Naive thymus-derived CD4-positive, alpha-beta T cell (primary cell): Measurements from ENCODE around the gene DYNLT5. TPM values are rescaled to one million over a fixed set of nuclear protein-coding genes. Genes with fewer than 3 reads are reported as not detected.
A peak's percentile ranks its signal among the peaks of the same experiment; 100 is the strongest.
"Not testable (repeated sequence)": the region's sequence is repeated elsewhere in the genome, so short reads cannot be mapped to it uniquely, and the experiment has no call there.

ENCODE experiments used
- ATAC-seq: fragments of 150-1000 bp; cut with Tn5 transposase; 2 replicates; pipeline ENCODE4 v1.10.0; 2021; ENCODE audit warnings: mild to moderate bottlenecking, moderate library complexity
- CTCF ChIA-PET: fragments of 350-600 bp; sonication (Branson Sonifier 250); formaldehyde crosslinking; loops from one replicate; lab custom pipeline; 2021; ENCODE audit warnings: antibody characterized with exemption; lab: Charles Lee
- POLR2A ChIA-PET: fragments of 350-600 bp; sonication (Branson Sonifier 250); formaldehyde crosslinking; loops from one replicate; lab custom pipeline; 2021; ENCODE audit warnings: antibody characterized with exemption, inconsistent platforms; lab: Charles Lee
- DNase-seq, 9 donors: peaks; one replicate each; pipeline versions ENCODE4 v3.0.0 to v3.0.0-alpha.2; 2020 to 2022; ENCODE audit warnings: mixed read lengths in 1 of 9
- H3K27ac ChIP-seq: one replicate; pipeline ENCODE4 v1.7.0; 2013; ENCODE audit warnings: mild to moderate bottlenecking, low read depth, low read length, moderate library complexity
- H3K27me3 ChIP-seq, 2 donors: one replicate each; pipeline ENCODE4 v1.7.0; 2013; ENCODE audit warnings: low read length in 2 of 2, mild to moderate bottlenecking in 2 of 2, moderate library complexity in 2 of 2; ENCODE audit not compliant: control insufficient read depth in 2 of 2, insufficient read depth in 2 of 2
- H3K36me3 ChIP-seq, 3 experiments: 1 replicate in 2 of 3; 2 replicates in 1 of 3; pipeline ENCODE4 v1.7.0; 2013; ENCODE audit warnings: low read length in 3 of 3, mild to moderate bottlenecking in 3 of 3, moderate library complexity in 1 of 3; ENCODE audit not compliant: insufficient read depth in 3 of 3, control insufficient read depth in 2 of 3
- H3K4me1 ChIP-seq, 2 donors: one replicate each; pipeline ENCODE4 v1.7.0; 2013; ENCODE audit warnings: low read length in 2 of 2, mild to moderate bottlenecking in 2 of 2, moderate library complexity in 1 of 2; ENCODE audit not compliant: control insufficient read depth in 2 of 2, insufficient read depth in 2 of 2
- H3K4me3 ChIP-seq: 2 replicates; pipeline ENCODE4 v1.7.0; 2013; ENCODE audit warnings: mild to moderate bottlenecking, low read length
- H3K9me3 ChIP-seq, 3 experiments: 1 replicate in 2 of 3; 2 replicates in 1 of 3; pipeline ENCODE4 v1.7.0; 2013; ENCODE audit warnings: low read length in 3 of 3; ENCODE audit not compliant: control insufficient read depth in 2 of 3
- H3K27ac Mint-ChIP-seq, 9 donors: one replicate each; pipeline ENCODE4 v1.8.0; 2020 to 2022; ENCODE audit warnings: mixed read lengths in 9 of 9, mild to moderate bottlenecking in 8 of 9, moderate library complexity in 5 of 9, inconsistent platforms in 2 of 9
- H3K27me3 Mint-ChIP-seq, 5 donors: one replicate each; pipeline ENCODE4 v1.8.0; 2021 to 2022; ENCODE audit warnings: mixed read lengths in 5 of 5, mild to moderate bottlenecking in 1 of 5
- H3K36me3 Mint-ChIP-seq, 5 donors: one replicate each; pipeline ENCODE4 v1.8.0; 2020 to 2022; ENCODE audit warnings: mixed read lengths in 5 of 5, mild to moderate bottlenecking in 3 of 5, inconsistent platforms in 1 of 5
- H3K4me1 Mint-ChIP-seq, 7 donors: one replicate each; pipeline ENCODE4 v1.8.0; 2020 to 2022; ENCODE audit warnings: mixed read lengths in 7 of 7, mild to moderate bottlenecking in 3 of 7, inconsistent platforms in 1 of 7
- H3K4me3 Mint-ChIP-seq, 10 donors: one replicate each; pipeline ENCODE4 v1.8.0; 2020 to 2022; ENCODE audit warnings: mild to moderate bottlenecking in 10 of 10, mixed read lengths in 10 of 10, moderate library complexity in 6 of 10, inconsistent platforms in 2 of 10
- H3K9me3 Mint-ChIP-seq, 11 donors: one replicate each; pipeline ENCODE4 v1.8.0; 2020 to 2022; ENCODE audit warnings: mixed read lengths in 11 of 11, mild to moderate bottlenecking in 4 of 11, inconsistent platforms in 1 of 11, moderate library complexity in 1 of 11
- intact Hi-C, 2 donors: fragments of 100-400 bp; cut with micrococcal nuclease; formaldehyde crosslinking; loops; one replicate each; pipeline ENCODE4 v1.15.1; 2023
- polyA plus RNA-seq, 2 donors: library from polyadenylated mRNA; unstranded; fragments of 300-500 nt; fragmentation: Illumina TruSeq; gene quantifications; one replicate each; pipeline ENCODE4 v1.2.3, GENCODE V29; 2021
- total RNA-seq, 6 experiments: library from RNA in 5 of 6; stranded (reverse) in 5 of 6; gene quantifications; 1 replicate in 5 of 6; 2 replicates in 1 of 6; pipeline ENCODE4 v1.2.3 and lab custom pipeline; 2021 to 2026

The DYNLT5 gene
- total and polyA plus RNA-seq, 7 experiments from 2014 or later, result 0.46 TPM; not detected in 6

DNA sequence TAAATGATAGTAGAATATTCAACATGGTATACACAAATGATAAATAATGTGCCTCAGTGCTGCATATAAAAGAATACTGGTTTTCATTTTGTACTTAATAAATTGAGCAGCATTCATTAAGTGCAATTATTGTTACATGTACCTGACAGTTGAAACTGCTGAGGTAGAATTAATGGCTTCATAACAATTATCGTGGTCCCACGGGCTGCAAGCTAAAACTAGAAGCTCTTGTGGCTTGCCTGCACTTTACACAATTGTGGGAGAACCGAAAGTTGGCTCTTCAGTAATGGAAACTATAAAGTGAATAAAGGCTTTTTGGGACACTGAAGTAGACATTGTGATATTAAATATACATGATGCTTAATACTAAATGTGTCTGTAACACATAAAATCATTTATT is 25.6 kb downstream of the DYNLT5 start:
- Mint-ChIP-seq H3K27me3 (peaks cover 0 to 6% (median 0%) of the 10 kb centered on the region in 5 donors), H3K9me3 (peaks cover 0 to 5% (median 0%) of the 10 kb centered on the region in 11 donors)

DNA sequence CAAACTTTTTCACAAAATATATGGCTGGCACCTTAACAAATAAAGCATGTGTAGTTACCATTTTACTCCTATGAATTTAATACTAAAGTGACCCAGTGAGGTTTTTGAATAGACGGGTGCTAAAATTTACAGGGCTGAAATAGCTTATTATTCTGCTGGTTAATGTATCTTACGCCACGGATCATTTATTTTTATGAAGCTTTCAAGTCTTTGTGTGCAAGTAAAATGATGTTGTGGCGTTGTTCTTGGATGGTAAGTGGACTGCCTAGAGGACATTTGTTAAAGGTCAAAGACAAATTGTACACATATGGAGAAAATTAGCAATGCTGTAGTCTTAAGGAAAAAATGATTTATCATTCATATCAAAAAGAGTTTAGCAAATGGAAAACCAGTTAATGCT is 26.0 kb downstream of the DYNLT5 start:
- H3K4me3 Mint-ChIP-seq, result no peak overlapping the region
- intact Hi-C loops, result no loop called here
- no peaks in the 10 kb centered on the region for H3K4me1 Mint-ChIP-seq
- no peak overlapping the region for H3K27ac Mint-ChIP-seq
- Histone ChIP-seq H3K27me3 (no peaks in the 10 kb centered on the region), H3K27ac (no peak overlapping the region), H3K4me3 (no peak overlapping the region), H3K36me3 (no peaks in the 10 kb centered on the region), H3K4me1 (no peaks in the 10 kb centered on the region), H3K9me3 (no peaks in the 10 kb centered on the region)
- peaks cover 0 to 5% (median 0%) of the 10 kb centered on the region in 11 donors for H3K9me3 Mint-ChIP-seq
- ChIA-PET CTCF (interaction anchor here (0.8 kb wide), 1 partner anchor 11 kb away, joined by 4 read pairs; no protein-coding TSS in a partner anchor), POLR2A (no interaction called here)
- H3K36me3 Mint-ChIP-seq, result peaks cover 0 to 3% (median 0%) of the 10 kb centered on the region in 5 donors
- peaks cover 0 to 6% (median 0%) of the 10 kb centered on the region in 5 donors for H3K27me3 Mint-ChIP-seq
- no peak for ATAC-seq
- DNase-seq, result no peak

More for the DNA sequence above, 25.6 kb downstream of the DYNLT5 start:
- H3K4me1 Mint-ChIP-seq, result no peaks in the 10 kb centered on the region
- H3K36me3 Mint-ChIP-seq, result peaks cover 0 to 3% (median 0%) of the 10 kb centered on the region in 5 donors
- Histone ChIP-seq H3K4me1 (no peaks in the 10 kb centered on the region), H3K36me3 (no peaks in the 10 kb centered on the region), H3K27me3 (no peaks in the 10 kb centered on the region), H3K27ac (no peak overlapping the region), H3K9me3 (no peaks in the 10 kb centered on the region), H3K4me3 (no peak overlapping the region)
- no peak overlapping the region for H3K27ac Mint-ChIP-seq
- ChIA-PET POLR2A (no interaction called here), CTCF (interaction anchor here (0.8 kb wide), 1 partner anchor 11 kb away, joined by 4 read pairs; no protein-coding TSS in a partner anchor)
- H3K4me3 Mint-ChIP-seq, result no peak overlapping the region
- ATAC-seq (no peak), DNase-seq (no peak)
- intact Hi-C loops, result no loop called here

DNA sequence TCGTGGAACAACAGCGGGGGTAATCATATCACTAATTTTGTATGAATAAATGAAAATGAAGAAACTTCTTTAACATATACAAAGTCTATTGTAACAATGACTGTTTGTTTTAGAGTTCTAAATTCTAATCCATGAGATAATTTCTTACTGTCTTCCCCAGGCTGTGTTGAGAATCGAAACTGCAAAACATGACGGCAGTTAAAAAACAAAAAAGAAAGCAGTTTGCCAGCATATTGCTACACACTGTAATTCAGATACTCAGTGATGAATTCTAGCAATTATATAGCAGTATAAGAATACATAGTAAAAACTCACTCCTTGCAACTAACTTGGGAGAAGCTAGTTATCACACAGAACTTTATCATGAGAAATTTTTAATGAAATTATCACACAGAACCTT is 26.7 kb downstream of the DYNLT5 start:
- Mint-ChIP-seq H3K4me3 (no peak overlapping the region), H3K27me3 (peaks cover 0 to 6% (median 0%) of the 10 kb centered on the region in 5 donors), H3K4me1 (no peaks in the 10 kb centered on the region), H3K36me3 (peaks cover 0 to 3% (median 0%) of the 10 kb centered on the region in 5 donors), H3K9me3 (peaks cover 0 to 5% (median 0%) of the 10 kb centered on the region in 11 donors), H3K27ac (no peak overlapping the region)
- no peaks in the 10 kb centered on the region for H3K9me3 ChIP-seq
- intact Hi-C loops, result no loop called here
- no peak overlapping the region for H3K4me3 ChIP-seq
- DNase-seq (no peak), ATAC-seq (no peak)
- POLR2A ChIA-PET, result no interaction called here
- no peak overlapping the region for H3K27ac ChIP-seq
- no peaks in the 10 kb centered on the region for H3K4me1 ChIP-seq
- CTCF ChIA-PET, result interaction anchor here (1.0 kb wide), 1 partner anchor 14 kb away, joined by 4 read pairs; no protein-coding TSS in a partner anchor
- no peaks in the 10 kb centered on the region for H3K36me3 ChIP-seq
- no peaks in the 10 kb centered on the region for H3K27me3 ChIP-seq

GRCh38 chr1:66779475-66780078 is 27.3 kb downstream of the DYNLT5 start:
- Histone ChIP-seq H3K36me3 (no peaks in the 10 kb centered on the region), H3K27me3 (no peaks in the 10 kb centered on the region), H3K27ac (no peak overlapping the region), H3K4me1 (no peaks in the 10 kb centered on the region), H3K9me3 (no peaks in the 10 kb centered on the region), H3K4me3 (no peak overlapping the region)
- Mint-ChIP-seq H3K27ac (peak overlapping the region in 1 of 9 donors; percentile 38), H3K9me3 (peaks cover 0 to 5% (median 0%) of the 10 kb centered on the region in 11 donors), H3K4me3 (no peak overlapping the region), H3K27me3 (peaks cover 0 to 6% (median 0%) of the 10 kb centered on the region in 5 donors), H3K36me3 (peaks cover 0 to 3% (median 0%) of the 10 kb centered on the region in 5 donors), H3K4me1 (no peaks in the 10 kb centered on the region)
- POLR2A ChIA-PET, result interaction anchor here (1.1 kb wide), 1 partner anchor 145 kb away, joined by 3 read pairs; the partner anchor contains the start of genes DNAI4 and MIER1
- intact Hi-C loops, result no loop called here
- CTCF ChIA-PET, result interaction anchor here (1.0 kb wide), 1 partner anchor 14 kb away, joined by 4 read pairs; no protein-coding TSS in a partner anchor
- DNase-seq (no peak), ATAC-seq (no peak)

DNA sequence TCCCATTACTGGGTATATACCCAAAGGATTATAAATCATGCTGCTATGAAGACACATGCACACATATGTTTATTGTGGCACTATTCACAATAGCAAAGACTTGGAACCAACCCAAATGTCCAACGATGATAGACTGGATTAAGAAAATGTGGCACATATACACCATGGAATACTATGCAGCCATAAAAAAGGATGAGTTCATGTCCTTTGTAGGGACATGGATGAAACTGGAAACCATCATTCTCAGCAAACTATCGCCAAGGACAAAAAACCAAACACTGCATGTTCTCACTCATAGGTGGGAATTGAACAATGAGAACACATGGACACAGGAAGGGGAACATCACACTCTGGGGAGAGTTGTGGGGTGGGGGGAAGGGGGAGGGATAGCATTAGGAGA is 33.5 kb downstream of the DYNLT5 start:
- H3K27me3 ChIP-seq, H3K36me3 Mint-ChIP-seq, H3K4me3 Mint-ChIP-seq, H3K9me3 ChIP-seq, H3K4me3 ChIP-seq, H3K27ac ChIP-seq, H3K9me3 Mint-ChIP-seq, H3K27ac Mint-ChIP-seq, intact Hi-C loops, H3K27me3 Mint-ChIP-seq, H3K4me1 ChIP-seq, DNase-seq, ATAC-seq, POLR2A ChIA-PET, H3K36me3 ChIP-seq: not testable (repeated sequence)
- H3K4me1 Mint-ChIP-seq, result peaks cover 11 to 26% (median 12%) of the 10 kb centered on the region in 7 donors
- CTCF ChIA-PET, result interaction anchor here (1.0 kb wide), 1 partner anchor 714 kb away, joined by 5 read pairs; no protein-coding TSS in a partner anchor

- Mint-ChIP-seq H3K9me3 (peaks cover 0 to 3% (median 0%) of the 10 kb centered on the region in 11 donors), H3K4me1 (peaks cover 11 to 26% (median 14%) of the 10 kb centered on the region in 7 donors), H3K36me3 (no peaks in the 10 kb centered on the region), H3K27me3 (no peaks in the 10 kb centered on the region), H3K4me3 (peak overlapping the region in 1 of 10 donors; percentile 81), H3K27ac (peak overlapping the region in 2 of 9 donors; percentile 33 to 64)
- Histone ChIP-seq H3K36me3 (no peaks in the 10 kb centered on the region), H3K27ac (no peak overlapping the region), H3K4me3 (no peak overlapping the region), H3K9me3 (no peaks in the 10 kb centered on the region), H3K4me1 (peaks cover 0 to 6% of the 10 kb centered on the region in 2 donors), H3K27me3 (no peaks in the 10 kb centered on the region)
- intact Hi-C loops, result no loop called here
- DNase-seq (no peak), ATAC-seq (no peak)
- ChIA-PET POLR2A (no interaction called here), CTCF (interaction anchor here (1.7 kb wide), 1 partner anchor 361 kb away, joined by 6 read pairs; no protein-coding TSS in a partner anchor)
Measured at GRCh38 chr1:66787641-66788040, 35.4 kb downstream of the DYNLT5 start.
